Fibroblast of lung (primary cell): ENCODE data around the gene CYP51A1. TPM values are rescaled to one million over a fixed set of nuclear protein-coding genes. Genes with fewer than 3 reads are reported as not detected.

Experiments used
- DNase-seq, 2 donors: peaks; one replicate each; pipeline versions ENCODE4 v3.0.0 to v3.0.0-alpha.2; 2010; ENCODE audit warnings: low read depth in 2 of 2
- H2AFZ ChIP-seq: 2 replicates; pipeline ENCODE4 v1.5.1; 2012; ENCODE audit warnings: low read length, control low read depth, inconsistent platforms
- H3K27ac ChIP-seq: 2 replicates; pipeline ENCODE4 v1.5.1; 2011; ENCODE audit warnings: low read length, control low read depth; ENCODE audit not compliant: insufficient read depth
- H3K27me3 ChIP-seq: 2 replicates; pipeline ENCODE4 v1.5.1; 2011; ENCODE audit warnings: mild to moderate bottlenecking, low read length; ENCODE audit not compliant: control insufficient read depth, insufficient read depth
- H3K36me3 ChIP-seq: 2 replicates; pipeline ENCODE4 v1.5.1; 2011; ENCODE audit warnings: low read length; ENCODE audit not compliant: control insufficient read depth, insufficient read depth
- H3K4me1 ChIP-seq: 2 replicates; pipeline ENCODE4 v1.5.1; 2011; ENCODE audit warnings: low read length; ENCODE audit not compliant: control insufficient read depth, insufficient read depth; ENCODE audit errors: extremely low read depth
- H3K4me2 ChIP-seq: 2 replicates; pipeline ENCODE4 v1.5.1; 2011; ENCODE audit warnings: low read length, control low read depth; ENCODE audit not compliant: insufficient read depth; ENCODE audit errors: extremely low read depth
- H3K4me3 ChIP-seq, 4 experiments: fragments of 200-600 bp in 1 of 4; sonication (generic) in 1 of 4; replicated peaks in 1 of 4; 2 replicates each; pipeline ENCODE4 v1.5.1; 2011 to 2016; ENCODE audit warnings: low read length in 4 of 4, low read depth in 3 of 4, mild to moderate bottlenecking in 3 of 4, control low read depth in 2 of 4, inconsistent platforms in 1 of 4, mixed read lengths in 1 of 4; ENCODE audit not compliant: insufficient read depth in 1 of 4; ENCODE audit errors: control extremely low read depth in 1 of 4
- H3K79me2 ChIP-seq: 2 replicates; pipeline ENCODE4 v1.5.1; 2012; ENCODE audit warnings: mild to moderate bottlenecking, low read length, inconsistent platforms; ENCODE audit not compliant: control insufficient read depth, insufficient read depth
- H3K9ac ChIP-seq: 2 replicates; pipeline ENCODE4 v1.5.1; 2011; ENCODE audit warnings: mild to moderate bottlenecking, low read length, control low read depth; ENCODE audit not compliant: insufficient read depth
- H3K9me3 ChIP-seq: 2 replicates; pipeline ENCODE4 v1.5.1; 2012; ENCODE audit warnings: low read depth, low read length; ENCODE audit not compliant: control insufficient read depth, insufficient read depth
- H4K20me1 ChIP-seq: 2 replicates; pipeline ENCODE4 v1.5.1; 2011; ENCODE audit warnings: low read length; ENCODE audit not compliant: control insufficient read depth, insufficient read depth; ENCODE audit errors: extremely low read depth
- CTCF ChIP-seq, 2 donors: IDR thresholded peaks in 1 of 2; conservative IDR thresholded peaks in 1 of 2; 1 replicate in 1 of 2; 2 replicates in 1 of 2; pipeline ENCODE4 v1.5.1; 2011 to 2012; ENCODE audit warnings: low read length in 2 of 2, control low read depth in 1 of 2, inconsistent platforms in 1 of 2, low read depth in 1 of 2, mild to moderate bottlenecking in 1 of 2
- EZH2 ChIP-seq: IDR thresholded peaks from 2 replicates; pipeline ENCODE4 v1.5.1; 2012; ENCODE audit warnings: low read length, control low read depth, mild to moderate bottlenecking; ENCODE audit errors: missing control alignments
- polyA plus RNA-seq, 2 donors: library from polyadenylated mRNA; depleted of rRNA in 1 of 2; stranded (reverse) in 1 of 2; unstranded in 1 of 2; fragments of >200 nt; gene quantifications; 2 replicates each; pipeline ENCODE4 v1.2.1, GENCODE V29; 2011 to 2012; ENCODE audit warnings: missing spikeins in 1 of 2
- total RNA-seq: library from RNA; depleted of rRNA; stranded (reverse); fragments of >200 nt; gene quantifications from 2 replicates; pipeline ENCODE4 v1.2.1, GENCODE V29; 2014

CYP51A1 gene
- total and polyA plus RNA-seq, 2 donors (not counting 1 experiment from before 2014, with no cell fraction given), result 50.0 to 784 TPM

- H3K79me2 ChIP-seq, result no peaks in the 10 kb centered on the region
- TF ChIP-seq CTCF (conservative IDR thresholded peaks at IDR 0.05 in 1 of 2, IDR thresholded peaks at IDR 0.05 in 1 of 2; ENCODE audit: low read depth in 1 of 2, low read length in 2 of 2) (no peak), EZH2 (no peak)
- no peaks in the 10 kb centered on the region for H3K4me1 ChIP-seq
- no peak for DNase-seq
- no peaks in the 10 kb centered on the region for H3K9me3 ChIP-seq
- no peak overlapping the region for H3K27ac ChIP-seq
- H4K20me1 ChIP-seq, result no peaks in the 10 kb centered on the region
- H2AFZ ChIP-seq, result no peak overlapping the region
- no peak overlapping the region for H3K4me3 ChIP-seq
- no peaks in the 10 kb centered on the region for H3K36me3 ChIP-seq
- H3K4me2 ChIP-seq, result no peak overlapping the region
- H3K9ac ChIP-seq, result no peak overlapping the region
- H3K27me3 ChIP-seq, result no peaks in the 10 kb centered on the region
Observed at GRCh38 chr7:92071032-92071431, 63.2 kb downstream of the CYP51A1 start.

- Histone ChIP-seq H3K4me3 (no peak overlapping the region), H2AFZ (no peak overlapping the region), H4K20me1 (no peaks in the 10 kb centered on the region), H3K27ac (no peak overlapping the region), H3K9me3 (no peaks in the 10 kb centered on the region), H3K79me2 (no peaks in the 10 kb centered on the region), H3K36me3 (no peaks in the 10 kb centered on the region), H3K27me3 (no peaks in the 10 kb centered on the region), H3K4me2 (no peak overlapping the region), H3K9ac (no peak overlapping the region), H3K4me1 (no peaks in the 10 kb centered on the region)
- TF ChIP-seq EZH2 (no peak), CTCF (conservative IDR thresholded peaks at IDR 0.05 in 1 of 2, IDR thresholded peaks at IDR 0.05 in 1 of 2; ENCODE audit: low read depth in 1 of 2, low read length in 2 of 2) (no peak)
- no peak for DNase-seq
Observed at GRCh38 chr7:92064438-92065029, 69.7 kb downstream of the CYP51A1 start.

Other genes with a start within 250 kb of the CYP51A1 start
- 30.8 and 46.6 TPM in 2 replicates for gene AKAP9, start 193.6 kb downstream of the CYP51A1 start, total RNA-seq
- 10.1 and 16.6 TPM in 2 replicates for gene AKAP9, start 193.6 kb downstream of the CYP51A1 start, polyA plus RNA-seq
- under 0.01 and 0.17 TPM in 2 replicates for gene LRRD1, start 44.7 kb upstream of the CYP51A1 start, total RNA-seq
- 0.02 and 0.06 TPM in 2 replicates for gene LRRD1, start 44.7 kb upstream of the CYP51A1 start, polyA plus RNA-seq
- gene KRIT1, start 111.4 kb upstream of the CYP51A1 start, total RNA-seq, result 45.7 and 53.0 TPM in 2 replicates
- gene KRIT1, start 111.4 kb upstream of the CYP51A1 start, polyA plus RNA-seq, result 37.9 and 52.3 TPM in 2 replicates
- gene ANKIB1, start 111.5 kb upstream of the CYP51A1 start, total RNA-seq, result 50.6 and 60.4 TPM in 2 replicates
- gene ANKIB1, start 111.5 kb upstream of the CYP51A1 start, polyA plus RNA-seq, result 38.1 and 53.4 TPM in 2 replicates